Keratinocyte (primary cell): ENCODE data around the gene APEX2. TPM values are rescaled to one million over a fixed set of nuclear protein-coding genes. Genes with fewer than 3 reads are reported as not detected.

Experiments used
- DNase-seq: peaks from one replicate; pipeline ENCODE4 v3.0.0-alpha.2; 2011; ENCODE audit warnings: low read depth, missing footprints, low spot score
- FAIRE-seq: peaks from 2 replicates; lab custom pipeline; 2011; peaks lifted over from hg19 to GRCh38; lab: Jason Lieb, UNC
- H2AFZ ChIP-seq: 2 replicates; pipeline ENCODE4 v1.6.0; 2012; ENCODE audit warnings: low read length, control low read depth, inconsistent platforms; ENCODE audit not compliant: control insufficient read depth
- H3K27ac ChIP-seq: 2 replicates; pipeline ENCODE4 v1.5.1; 2011; ENCODE audit warnings: low read length; ENCODE audit not compliant: control insufficient read depth, insufficient read depth
- H3K27me3 ChIP-seq: 3 replicates; pipeline ENCODE4 v1.6.0; 2011; ENCODE audit warnings: low read length; ENCODE audit not compliant: control insufficient read depth, insufficient read depth; ENCODE audit errors: extremely low read depth
- H3K36me3 ChIP-seq, 2 experiments: 2 replicates in 1 of 2; 3 replicates in 1 of 2; pipeline ENCODE4 v1.5.1; 2011; ENCODE audit warnings: low read length in 2 of 2, mild to moderate bottlenecking in 1 of 2; ENCODE audit not compliant: control insufficient read depth in 2 of 2, insufficient read depth in 2 of 2; ENCODE audit errors: extremely low read depth in 1 of 2
- H3K4me1 ChIP-seq: 3 replicates; pipeline ENCODE4 v1.5.1; 2011; ENCODE audit warnings: low read length; ENCODE audit not compliant: control insufficient read depth, insufficient read depth; ENCODE audit errors: extremely low read depth
- H3K4me2 ChIP-seq: 3 replicates; pipeline ENCODE4 v1.6.0; 2011; ENCODE audit warnings: low read depth, low read length; ENCODE audit not compliant: control insufficient read depth, insufficient read depth; ENCODE audit errors: extremely low read depth
- H3K4me3 ChIP-seq, 3 experiments: fragments of 200-600 bp in 1 of 3; sonication (generic) in 1 of 3; 2 replicates in 2 of 3; 3 replicates in 1 of 3; pipeline ENCODE4 v1.5.1; 2011 to 2016; ENCODE audit warnings: low read length in 3 of 3, mild to moderate bottlenecking in 3 of 3, control low read depth in 2 of 3, inconsistent platforms in 1 of 3, low read depth in 1 of 3, mixed read lengths in 1 of 3, mixed run types in 1 of 3, moderate library complexity in 1 of 3; ENCODE audit not compliant: control insufficient read depth in 2 of 3, insufficient read depth in 2 of 3; ENCODE audit errors: extremely low read depth in 1 of 3
- H3K79me2 ChIP-seq: 2 replicates; pipeline ENCODE4 v1.6.0; 2012; ENCODE audit warnings: low read length; ENCODE audit not compliant: control insufficient read depth, insufficient read depth
- H3K9ac ChIP-seq: 3 replicates; pipeline ENCODE4 v1.6.0; 2011; ENCODE audit warnings: low read length; ENCODE audit not compliant: control insufficient read depth, insufficient read depth; ENCODE audit errors: extremely low read depth
- H3K9me1 ChIP-seq: 3 replicates; pipeline ENCODE4 v1.6.0; 2011; ENCODE audit warnings: low read length; ENCODE audit not compliant: control insufficient read depth, insufficient read depth; ENCODE audit errors: extremely low read depth
- H3K9me3 ChIP-seq: 2 replicates; pipeline ENCODE4 v1.5.1; 2012; ENCODE audit warnings: low read depth, low read length; ENCODE audit not compliant: control insufficient read depth
- H4K20me1 ChIP-seq: 3 replicates; pipeline ENCODE4 v1.6.0; 2011; ENCODE audit warnings: low read length; ENCODE audit not compliant: control insufficient read depth, insufficient read depth; ENCODE audit errors: extremely low read depth
- EZH2 ChIP-seq: IDR thresholded peaks from one replicate; pipeline ENCODE4 v1.6.1; 2012; ENCODE audit warnings: inconsistent platforms, mild to moderate bottlenecking, low read length, moderate library complexity
- dilution Hi-C: fragments of 300-500 bp; cut with MboI; formaldehyde crosslinking; loops from one replicate; pipeline ENCODE4 v1.7.0; 2020; ENCODE audit warnings: low sequenced_read_pairs; ENCODE audit not compliant: extremely low pct_ligation_motif_present
- polyA plus RNA-seq, 5 experiments: library from polyadenylated mRNA; depleted of rRNA in 3 of 5; stranded (reverse) in 3 of 5; stranded (forward) in 1 of 5; unstranded in 1 of 5; fragments of >200 nt; gene quantifications; 1 replicate in 1 of 5; 2 replicates in 3 of 5; 3 replicates in 1 of 5; pipeline versions ENCODE4 v1.2.1 to v1.2.3, GENCODE V29; 2011 to 2012; ENCODE audit warnings: missing spikeins in 2 of 5, low read depth in 1 of 5, low replicate concordance in 1 of 5
- TF ChIP-seq, protein P1 (sequence below), 3 experiments: IDR thresholded peaks in 1 of 3; conservative IDR thresholded peaks in 1 of 3; optimal IDR thresholded peaks in 1 of 3; 2 replicates in 2 of 3; 3 replicates in 1 of 3; pipeline versions ENCODE3 to v1.5.1; 2011; ENCODE audit warnings: low read length in 3 of 3, mild to moderate bottlenecking in 3 of 3, moderate library complexity in 2 of 3, control low read depth in 1 of 3, inconsistent platforms in 1 of 3; ENCODE audit not compliant: insufficient read depth in 2 of 3; ENCODE audit errors: extremely low read depth in 1 of 3

APEX2 gene
- polyA plus RNA-seq, 1 donor (not counting 4 experiments of a cell fraction or from before 2014, with no cell fraction given): 29.0 TPM

DNA sequence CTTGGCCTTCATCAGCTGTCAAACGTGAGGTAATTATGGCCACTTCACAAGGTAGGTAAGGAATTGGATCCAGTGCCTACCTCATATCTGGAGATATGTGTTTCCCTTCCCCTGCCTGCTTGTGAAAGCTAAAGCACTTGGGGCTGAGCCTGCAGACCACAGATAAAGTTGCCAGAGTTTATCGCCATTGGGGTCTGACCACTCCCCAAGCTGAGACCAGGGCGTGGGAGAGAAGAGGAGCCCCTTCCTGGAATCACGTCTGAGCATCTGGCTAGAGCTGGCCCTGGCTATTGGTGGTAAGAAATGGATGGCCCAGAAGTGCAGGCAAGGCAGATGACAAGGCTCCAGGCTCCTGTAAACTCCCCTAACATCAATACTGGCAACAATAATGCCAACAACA lies 27.9 kb downstream of the APEX2 start:
- Histone ChIP-seq H2AFZ (no peak overlapping the region), H3K27ac (no peak overlapping the region), H3K27me3 (no peaks in the 10 kb centered on the region), H3K4me2 (no peak overlapping the region), H3K36me3 (no peaks in the 10 kb centered on the region), H3K79me2 (no peaks in the 10 kb centered on the region), H3K9ac (no peak overlapping the region), H4K20me1 (no peaks in the 10 kb centered on the region), H3K9me3 (no peaks in the 10 kb centered on the region), H3K4me3 (no peak overlapping the region), H3K9me1 (no peaks in the 10 kb centered on the region), H3K4me1 (no peaks in the 10 kb centered on the region)
- dilution Hi-C loops: no loop called here
- FAIRE-seq: no peak
- no peak for DNase-seq
- TF ChIP-seq, protein P1, sequence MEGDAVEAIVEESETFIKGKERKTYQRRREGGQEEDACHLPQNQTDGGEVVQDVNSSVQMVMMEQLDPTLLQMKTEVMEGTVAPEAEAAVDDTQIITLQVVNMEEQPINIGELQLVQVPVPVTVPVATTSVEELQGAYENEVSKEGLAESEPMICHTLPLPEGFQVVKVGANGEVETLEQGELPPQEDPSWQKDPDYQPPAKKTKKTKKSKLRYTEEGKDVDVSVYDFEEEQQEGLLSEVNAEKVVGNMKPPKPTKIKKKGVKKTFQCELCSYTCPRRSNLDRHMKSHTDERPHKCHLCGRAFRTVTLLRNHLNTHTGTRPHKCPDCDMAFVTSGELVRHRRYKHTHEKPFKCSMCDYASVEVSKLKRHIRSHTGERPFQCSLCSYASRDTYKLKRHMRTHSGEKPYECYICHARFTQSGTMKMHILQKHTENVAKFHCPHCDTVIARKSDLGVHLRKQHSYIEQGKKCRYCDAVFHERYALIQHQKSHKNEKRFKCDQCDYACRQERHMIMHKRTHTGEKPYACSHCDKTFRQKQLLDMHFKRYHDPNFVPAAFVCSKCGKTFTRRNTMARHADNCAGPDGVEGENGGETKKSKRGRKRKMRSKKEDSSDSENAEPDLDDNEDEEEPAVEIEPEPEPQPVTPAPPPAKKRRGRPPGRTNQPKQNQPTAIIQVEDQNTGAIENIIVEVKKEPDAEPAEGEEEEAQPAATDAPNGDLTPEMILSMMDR (optimal IDR thresholded peaks at IDR 0.05 in 1 of 3, IDR thresholded peaks at IDR 0.05 in 1 of 3, conservative IDR thresholded peaks at IDR 0.05 in 1 of 3; ENCODE audit: extremely low read depth in 1 of 3, insufficient read depth in 2 of 3, low read length in 3 of 3): no peak
- no peak for TF ChIP-seq EZH2

DNA sequence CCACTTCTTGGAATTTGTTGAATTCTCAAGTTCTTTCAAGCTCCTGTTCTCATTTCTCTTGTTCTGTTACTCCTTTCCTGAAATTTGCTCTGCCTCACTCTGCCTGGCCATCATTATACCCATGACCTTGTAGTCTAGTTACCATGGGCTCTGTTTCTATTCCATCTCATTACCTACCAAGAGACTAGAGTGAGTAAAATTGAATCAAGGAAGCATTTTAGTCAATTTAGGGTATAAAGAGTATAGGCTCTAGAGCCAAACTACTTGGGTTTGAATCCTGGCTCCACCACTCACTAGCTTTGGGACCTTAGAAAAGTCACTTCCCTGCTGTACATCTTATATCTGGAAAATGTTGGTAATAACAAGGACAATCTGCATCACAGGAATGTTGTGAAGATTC lies 28.4 kb downstream of the APEX2 start:
- Histone ChIP-seq H3K36me3 (no peaks in the 10 kb centered on the region), H3K4me2 (no peak overlapping the region), H3K9me3 (no peaks in the 10 kb centered on the region), H3K9me1 (no peaks in the 10 kb centered on the region), H3K27ac (no peak overlapping the region), H2AFZ (no peak overlapping the region), H3K4me3 (no peak overlapping the region), H3K27me3 (no peaks in the 10 kb centered on the region), H4K20me1 (no peaks in the 10 kb centered on the region), H3K9ac (no peak overlapping the region), H3K79me2 (no peaks in the 10 kb centered on the region), H3K4me1 (no peaks in the 10 kb centered on the region)
- no peak for FAIRE-seq
- TF ChIP-seq EZH2: no peak
- TF ChIP-seq, protein P1 (optimal IDR thresholded peaks at IDR 0.05 in 1 of 3, IDR thresholded peaks at IDR 0.05 in 1 of 3, conservative IDR thresholded peaks at IDR 0.05 in 1 of 3; ENCODE audit: extremely low read depth in 1 of 3, insufficient read depth in 2 of 3, low read length in 3 of 3): no peak
- dilution Hi-C loops: no loop called here
- no peak for DNase-seq
